BLaER1 (cell line): Measurements from ENCODE around the gene PTPN22.

Source experiments
- H3K27ac ChIP-seq: shearing (Covaris generic); formaldehyde crosslinking; 2 replicates; pipeline ENCODE4 v1.8.1; 2022
- H3K27me3 ChIP-seq: shearing (Covaris generic); formaldehyde crosslinking; 2 replicates; pipeline ENCODE4 v1.8.1; 2022
- H3K36me3 ChIP-seq: shearing (Covaris generic); formaldehyde crosslinking; 2 replicates; pipeline ENCODE4 v1.8.1; 2022
- H3K4me1 ChIP-seq: shearing (Covaris generic); formaldehyde crosslinking; 2 replicates; pipeline ENCODE4 v1.8.1; 2022
- H3K4me2 ChIP-seq: shearing (Covaris generic); formaldehyde crosslinking; 2 replicates; pipeline ENCODE4 v1.8.1; 2022
- H3K4me3 ChIP-seq: shearing (Covaris generic); formaldehyde crosslinking; 2 replicates; pipeline ENCODE4 v1.8.1; 2022
- H3K9ac ChIP-seq: shearing (Covaris generic); formaldehyde crosslinking; 2 replicates; pipeline ENCODE4 v1.8.1; 2022
- H3K9me3 ChIP-seq: shearing (Covaris generic); formaldehyde crosslinking; 2 replicates; pipeline ENCODE4 v1.8.1; 2022
- H4K20me1 ChIP-seq: shearing (Covaris generic); formaldehyde crosslinking; 2 replicates; pipeline ENCODE4 v1.8.1; 2022
- Cebpa-rat ChIP-seq: shearing (Covaris generic); IDR thresholded peaks from 2 replicates; pipeline ENCODE4 v1.8.1; 2022

Gene PTPN22

GRCh38 chr1:113818578-113818977 lies 52.9 kb downstream of the PTPN22 start:
- no peaks in the 10 kb centered on the region for H3K36me3 ChIP-seq
- no peak overlapping the region for H3K4me3 ChIP-seq
- no peaks in the 10 kb centered on the region for H3K27me3 ChIP-seq
- H3K9me3 ChIP-seq, result no peaks in the 10 kb centered on the region
- TF ChIP-seq Cebpa-rat, result no peak
- H3K4me2 ChIP-seq, result no peak overlapping the region
- no peaks in the 10 kb centered on the region for H4K20me1 ChIP-seq
- H3K9ac ChIP-seq, result no peak overlapping the region
- no peaks in the 10 kb centered on the region for H3K4me1 ChIP-seq
- no peak overlapping the region for H3K27ac ChIP-seq

DNA sequence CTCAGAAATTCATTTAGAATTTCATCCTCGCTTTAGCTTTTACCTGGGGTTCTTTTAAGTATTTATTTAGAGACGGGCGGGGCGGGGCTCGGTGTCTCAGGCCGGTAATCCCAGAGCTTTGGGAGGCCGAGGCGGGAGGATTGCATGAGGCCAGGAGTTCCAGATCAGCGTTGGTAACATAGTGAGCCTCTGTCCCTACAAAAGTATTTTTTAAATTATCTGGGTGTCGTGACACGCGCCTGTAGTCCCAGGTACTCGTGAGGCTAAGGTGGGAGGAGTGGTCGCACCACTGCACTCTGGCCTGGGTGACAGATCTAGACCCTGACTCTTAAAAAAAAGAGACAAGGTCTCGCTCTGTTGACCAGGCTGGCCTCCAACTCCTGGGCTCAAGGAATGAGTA lies 58.3 kb downstream of the PTPN22 start:
- Histone ChIP-seq H3K9ac (no peak overlapping the region), H3K27me3 (no peaks in the 10 kb centered on the region), H3K4me3 (peak overlapping the region; percentile 94; the same call in 1 of the 2 replicates), H4K20me1 (peaks cover 35% of the 10 kb centered on the region), H3K27ac (peak overlapping the region; percentile 86), H3K9me3 (peaks cover 5% of the 10 kb centered on the region), H3K4me2 (peak overlapping the region; percentile 69; the same call in 1 of the 2 replicates), H3K4me1 (peaks cover 24% of the 10 kb centered on the region), H3K36me3 (peaks cover 7% of the 10 kb centered on the region)
- TF ChIP-seq Cebpa-rat, result no peak

DNA sequence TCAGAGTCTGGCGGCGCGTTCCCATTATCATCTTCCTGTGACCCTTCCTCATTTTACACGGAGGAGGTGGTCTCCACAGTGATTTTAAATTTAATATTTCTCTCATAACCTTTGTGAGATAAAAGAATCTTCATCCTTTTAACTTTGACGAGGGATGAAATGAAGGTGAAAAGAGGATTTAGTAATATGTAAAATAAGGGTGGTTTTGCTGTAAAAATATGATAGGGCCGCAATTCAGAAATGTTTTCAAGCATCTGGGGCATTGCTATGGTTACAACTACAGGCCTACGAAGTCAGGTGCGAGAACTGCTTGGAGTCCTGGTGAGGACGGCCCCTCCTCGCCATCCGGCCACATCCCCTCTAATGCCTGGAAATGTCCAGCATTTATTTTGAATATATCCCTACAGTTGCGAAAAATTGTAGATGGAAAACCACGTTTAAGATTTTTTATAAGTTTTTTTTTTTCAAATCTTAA lies 58.8 kb downstream of the PTPN22 start:
- Histone ChIP-seq H3K4me2 (peak overlapping the region; percentile 69), H3K36me3 (peaks cover 12% of the 10 kb centered on the region), H3K9me3 (peaks cover 9% of the 10 kb centered on the region), H3K4me3 (peak overlapping the region; percentile 94), H3K27ac (peak overlapping the region; percentile 86), H3K9ac (peak overlapping the region; percentile 64), H3K27me3 (no peaks in the 10 kb centered on the region), H4K20me1 (peaks cover 35% of the 10 kb centered on the region), H3K4me1 (peaks cover 24% of the 10 kb centered on the region)
- TF ChIP-seq Cebpa-rat, result no peak

- Histone ChIP-seq H3K4me3 (peak within 1 kb of the TSS; percentile 94), H4K20me1 (peaks cover 40% of the 10 kb centered on the region), H3K27me3 (no peaks in the 10 kb centered on the region), H3K27ac (peak within 1 kb of the TSS; percentile 93), H3K4me1 (peaks cover 24% of the 10 kb centered on the region), H3K9me3 (peaks cover 14% of the 10 kb centered on the region), H3K9ac (peak within 1 kb of the TSS; percentile 95), H3K36me3 (peaks cover 18% of the 10 kb centered on the region), H3K4me2 (peak within 1 kb of the TSS; percentile 87)
- no peak; the same call in 1 of the 2 replicates for TF ChIP-seq Cebpa-rat
Measured at GRCh38 chr1:113811888-113812660, 59.4 kb downstream of the PTPN22 start, which contains the start of gene RSBN1. Gene RSBN1, minus strand, starts transcription at chr1:113812476. Its CDS starts 64 bp downstream, at chr1:113812412.

DNA sequence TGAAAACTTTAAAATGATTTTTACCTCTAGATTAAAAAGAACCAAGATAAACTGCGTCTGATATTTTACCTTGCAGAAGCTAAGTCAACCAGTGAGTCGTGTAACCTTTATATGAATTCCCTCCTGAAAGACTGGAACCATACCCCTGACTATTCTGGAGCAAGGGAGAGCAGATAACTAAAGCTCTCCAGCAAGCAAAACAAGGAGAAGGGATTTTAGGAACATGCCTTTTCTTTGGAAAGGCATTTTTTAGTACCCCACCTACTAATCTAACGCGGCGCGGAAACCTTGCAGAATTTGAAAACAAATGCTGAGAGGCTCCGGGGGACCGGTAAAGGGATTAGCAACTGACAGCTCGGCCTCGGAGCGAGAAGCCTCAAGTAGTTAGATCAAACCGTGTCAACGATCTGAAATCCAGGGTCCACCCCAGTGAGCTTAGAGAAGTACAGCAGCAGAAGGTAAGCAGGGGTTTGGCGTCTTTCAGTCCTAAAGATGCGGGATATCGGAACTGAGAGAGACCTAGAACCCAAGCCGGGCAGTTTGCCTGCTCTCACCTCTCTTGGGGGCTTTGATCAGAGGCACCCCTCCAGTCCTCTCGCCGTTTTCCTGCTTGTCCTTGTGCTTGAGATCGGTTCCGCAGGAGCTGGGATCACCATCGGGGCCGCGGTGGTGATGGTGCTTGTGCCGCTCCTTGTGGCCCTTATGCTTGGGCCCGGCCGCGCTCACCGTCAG lies 60.2 kb downstream of the PTPN22 start:
- no peak for TF ChIP-seq Cebpa-rat
- Histone ChIP-seq H3K4me1 (peaks cover 24% of the 10 kb centered on the region), H3K36me3 (peaks cover 25% of the 10 kb centered on the region), H3K27me3 (no peaks in the 10 kb centered on the region), H3K4me2 (peak overlapping the region; percentile 87), H3K9ac (peak overlapping the region; percentile 95), H3K4me3 (peak overlapping the region; percentile 94), H4K20me1 (peaks cover 46% of the 10 kb centered on the region), H3K9me3 (peaks cover 19% of the 10 kb centered on the region), H3K27ac (peak overlapping the region; percentile 93)

- Histone ChIP-seq H3K27ac (peak overlapping the region; percentile 37; the same call in 1 of the 2 replicates), H3K27me3 (no peaks in the 10 kb centered on the region), H3K36me3 (peaks cover 38% of the 10 kb centered on the region), H4K20me1 (peaks cover 60% of the 10 kb centered on the region), H3K9ac (peak overlapping the region; percentile 95), H3K4me2 (peak overlapping the region; percentile 87), H3K4me3 (peak overlapping the region; percentile 94), H3K4me1 (peaks cover 24% of the 10 kb centered on the region), H3K9me3 (peaks cover 30% of the 10 kb centered on the region)
- no peak for TF ChIP-seq Cebpa-rat
Measured at GRCh38 chr1:113809670-113810602, 61.6 kb downstream of the PTPN22 start.

DNA sequence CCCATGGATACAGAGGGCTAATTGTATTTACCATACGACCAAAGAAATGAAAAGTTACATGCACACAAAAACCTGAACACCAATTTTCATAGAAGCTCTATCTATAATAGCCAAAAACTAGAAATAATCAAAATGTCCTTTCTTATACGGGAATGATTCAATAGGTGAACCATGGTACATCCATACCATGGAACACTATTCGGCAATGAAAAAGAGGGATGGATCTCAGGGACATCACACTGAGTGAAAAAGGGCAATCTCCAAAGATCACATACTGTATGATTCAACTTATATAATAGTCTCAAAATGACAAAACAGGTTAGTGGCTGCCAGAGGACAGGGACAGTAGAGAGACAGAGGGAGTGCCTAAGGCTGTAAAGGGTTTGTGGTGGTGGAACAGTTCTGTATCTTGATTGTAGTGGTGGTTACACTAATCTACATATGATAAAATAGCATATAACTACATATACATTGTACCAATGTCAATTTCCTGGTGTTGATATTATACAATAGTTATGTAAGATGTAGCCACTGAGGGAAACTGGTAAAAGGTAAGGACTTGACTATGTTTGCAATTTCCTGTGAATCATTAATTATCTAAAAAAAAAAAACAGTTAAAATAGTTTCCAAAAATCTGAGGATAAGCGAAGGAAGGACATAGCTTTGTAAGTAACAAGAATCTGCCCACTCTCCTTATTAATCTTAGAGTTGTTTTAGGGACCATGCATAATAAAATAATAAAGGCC lies 62.9 kb downstream of the PTPN22 start:
- TF ChIP-seq Cebpa-rat, result no peak
- no peak overlapping the region for H3K9ac ChIP-seq
- H4K20me1 ChIP-seq, result peaks cover 73% of the 10 kb centered on the region
- H3K9me3 ChIP-seq, result peaks cover 44% of the 10 kb centered on the region
- no peaks in the 10 kb centered on the region for H3K27me3 ChIP-seq
- H3K4me3 ChIP-seq, result no peak overlapping the region
- H3K27ac ChIP-seq, result no peak overlapping the region
- peaks cover 51% of the 10 kb centered on the region for H3K36me3 ChIP-seq
- H3K4me2 ChIP-seq, result peak overlapping the region; percentile 87
- peaks cover 24% of the 10 kb centered on the region for H3K4me1 ChIP-seq

DNA sequence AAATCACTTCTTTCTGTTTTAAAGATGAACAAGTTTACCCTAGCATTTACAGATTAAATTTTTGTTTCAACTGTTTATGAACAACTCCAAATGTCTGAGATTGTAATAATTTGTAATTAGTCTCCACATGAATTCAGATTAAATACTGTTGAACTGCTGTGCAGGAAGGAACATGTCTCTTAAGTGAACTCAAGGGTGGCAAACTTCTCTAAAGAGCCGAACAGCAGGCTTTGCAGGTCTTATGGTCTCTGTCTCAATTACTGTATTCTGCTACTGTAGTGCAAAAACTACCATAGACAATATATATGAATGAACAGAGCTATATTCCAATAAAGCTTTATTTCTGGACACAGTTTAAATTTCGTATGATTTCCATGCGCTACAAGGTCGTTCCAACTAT lies 65.9 kb downstream of the PTPN22 start:
- H3K27ac ChIP-seq, result no peak overlapping the region
- H3K36me3 ChIP-seq, result peaks cover 75% of the 10 kb centered on the region
- H3K4me2 ChIP-seq, result no peak overlapping the region
- no peak overlapping the region for H3K4me3 ChIP-seq
- H3K27me3 ChIP-seq, result no peaks in the 10 kb centered on the region
- H3K4me1 ChIP-seq, result peaks cover 17% of the 10 kb centered on the region
- H4K20me1 ChIP-seq, result peaks cover 88% of the 10 kb centered on the region
- H3K9me3 ChIP-seq, result peaks cover 68% of the 10 kb centered on the region
- TF ChIP-seq Cebpa-rat, result no peak
- H3K9ac ChIP-seq, result no peak overlapping the region

GRCh38 chr1:113805256-113805531 lies 66.3 kb downstream of the PTPN22 start:
- H3K27me3 ChIP-seq, result no peaks in the 10 kb centered on the region
- peaks cover 68% of the 10 kb centered on the region for H3K9me3 ChIP-seq
- no peak overlapping the region for H3K9ac ChIP-seq
- peaks cover 75% of the 10 kb centered on the region for H3K36me3 ChIP-seq
- H4K20me1 ChIP-seq, result peaks cover 87% of the 10 kb centered on the region
- no peak for TF ChIP-seq Cebpa-rat
- no peak overlapping the region for H3K4me2 ChIP-seq
- H3K4me3 ChIP-seq, result no peak overlapping the region
- no peak overlapping the region for H3K27ac ChIP-seq
- peaks cover 14% of the 10 kb centered on the region for H3K4me1 ChIP-seq
